NT2/D1 (cell line): Measurements from ENCODE around the gene ROBO2.

Experiments used
- DNase-seq: peaks from one replicate; pipeline ENCODE4 v3.0.0-alpha.2; 2011; ENCODE audit warnings: low read depth, low spot score
- H3K27me3 ChIP-seq: 2 replicates; pipeline ENCODE4 v1.6.0; 2011; ENCODE audit warnings: mild to moderate bottlenecking; ENCODE audit not compliant: insufficient read length, insufficient read depth
- H3K36me3 ChIP-seq: 2 replicates; pipeline ENCODE4 v1.6.1; 2011; ENCODE audit warnings: mild to moderate bottlenecking, low read length, mixed read lengths; ENCODE audit not compliant: insufficient read depth, insufficient read length
- H3K4me1 ChIP-seq: 2 replicates; pipeline ENCODE4 v1.5.1; 2011; ENCODE audit not compliant: insufficient read depth, insufficient read length
- H3K4me3 ChIP-seq: 2 replicates; pipeline ENCODE4 v1.5.1; 2011; ENCODE audit warnings: low read depth; ENCODE audit not compliant: insufficient read length
- H3K9ac ChIP-seq: 2 replicates; pipeline ENCODE4 v1.6.0; 2011; ENCODE audit warnings: low read depth; ENCODE audit not compliant: insufficient read length
- H3K9me3 ChIP-seq: 2 replicates; pipeline ENCODE4 v1.5.1; 2011; ENCODE audit warnings: mild to moderate bottlenecking, low read length; ENCODE audit not compliant: insufficient read depth
- SUZ12 ChIP-seq: IDR thresholded peaks from 2 replicates; pipeline ENCODE4 v1.6.1; 2011; ENCODE audit not compliant: insufficient read length, insufficient read depth; ENCODE audit errors: extremely low read depth
- YY1 ChIP-seq: IDR thresholded peaks from 2 replicates; pipeline ENCODE4 v1.6.1; 2011; ENCODE audit not compliant: insufficient read length, insufficient read depth
- ZNF274 ChIP-seq: IDR thresholded peaks from 2 replicates; pipeline ENCODE4 v1.6.1; 2011; ENCODE audit warnings: mild to moderate bottlenecking, low read depth, low read length

ROBO2 gene

GRCh38 chr3:77247061-77247460 lies 207.2 kb downstream of the ROBO2 start:
- Histone ChIP-seq H3K4me3 (no peak overlapping the region), H3K27me3 (no peaks in the 10 kb centered on the region)

GRCh38 chr3:77247817-77248216 lies 207.9 kb downstream of the ROBO2 start:
- Histone ChIP-seq H3K36me3 (no peaks in the 10 kb centered on the region), H3K9ac (no peak overlapping the region), H3K4me3 (no peak overlapping the region), H3K27me3 (no peaks in the 10 kb centered on the region), H3K4me1 (no peaks in the 10 kb centered on the region), H3K9me3 (no peaks in the 10 kb centered on the region)
- DNase-seq = no peak
- TF ChIP-seq ZNF274 = no peak
- TF ChIP-seq YY1 = no peak
- TF ChIP-seq SUZ12 = no peak

More at GRCh38 chr3:77247061-77247460, 207.2 kb downstream of the ROBO2 start:
- H3K36me3 ChIP-seq = no peaks in the 10 kb centered on the region
- TF ChIP-seq YY1 (no peak), ZNF274 (no peak), SUZ12 (no peak)
- DNase-seq = no peak
- H3K4me1 ChIP-seq = no peaks in the 10 kb centered on the region
- no peaks in the 10 kb centered on the region for H3K9me3 ChIP-seq
- H3K9ac ChIP-seq = no peak overlapping the region

- TF ChIP-seq SUZ12 (no peak), YY1 (no peak), ZNF274 (no peak)
- DNase-seq = no peak
- no peaks in the 10 kb centered on the region for H3K4me1 ChIP-seq
- H3K9me3 ChIP-seq = no peaks in the 10 kb centered on the region
- H3K4me3 ChIP-seq = no peak overlapping the region
- no peaks in the 10 kb centered on the region for H3K36me3 ChIP-seq
- no peaks in the 10 kb centered on the region for H3K27me3 ChIP-seq
- H3K9ac ChIP-seq = no peak overlapping the region
Observed at GRCh38 chr3:77248420-77248819, 208.5 kb downstream of the ROBO2 start.

GRCh38 chr3:77251136-77251535 lies 211.2 kb downstream of the ROBO2 start:
- Histone ChIP-seq H3K9me3 (no peaks in the 10 kb centered on the region), H3K4me1 (no peaks in the 10 kb centered on the region), H3K4me3 (no peak overlapping the region), H3K27me3 (no peaks in the 10 kb centered on the region), H3K9ac (no peak overlapping the region), H3K36me3 (no peaks in the 10 kb centered on the region)
- DNase-seq = no peak
- TF ChIP-seq SUZ12 (no peak), YY1 (no peak), ZNF274 (no peak)

- Histone ChIP-seq H3K9me3 (no peaks in the 10 kb centered on the region), H3K4me1 (no peaks in the 10 kb centered on the region), H3K27me3 (no peaks in the 10 kb centered on the region), H3K4me3 (no peak overlapping the region), H3K36me3 (no peaks in the 10 kb centered on the region), H3K9ac (no peak overlapping the region)
- no peak for TF ChIP-seq YY1
- TF ChIP-seq ZNF274 = no peak
- peak; percentile 66 for DNase-seq
Observed at GRCh38 chr3:77254967-77255831, 215.3 kb downstream of the ROBO2 start.

- H3K9me3 ChIP-seq = no peaks in the 10 kb centered on the region
- H3K36me3 ChIP-seq = no peaks in the 10 kb centered on the region
- H3K27me3 ChIP-seq = no peaks in the 10 kb centered on the region
- no peak overlapping the region for H3K9ac ChIP-seq
- H3K4me1 ChIP-seq = no peaks in the 10 kb centered on the region
- TF ChIP-seq ZNF274 (no peak), SUZ12 (no peak), YY1 (no peak)
- DNase-seq = no peak
- no peak overlapping the region for H3K4me3 ChIP-seq
Observed at GRCh38 chr3:77256584-77257503, 216.9 kb downstream of the ROBO2 start.

- Histone ChIP-seq H3K4me3 (no peak overlapping the region), H3K4me1 (no peaks in the 10 kb centered on the region), H3K9me3 (no peaks in the 10 kb centered on the region), H3K27me3 (no peaks in the 10 kb centered on the region), H3K36me3 (no peaks in the 10 kb centered on the region), H3K9ac (no peak overlapping the region)
- DNase-seq = no peak
- no peak for TF ChIP-seq ZNF274
- TF ChIP-seq SUZ12 = no peak
- no peak for TF ChIP-seq YY1
Observed at GRCh38 chr3:77259694-77260093, 219.8 kb downstream of the ROBO2 start.
